ES-I3 (cell line): Measurements from ENCODE around the gene JAKMIP2.
A peak's percentile ranks its signal among the peaks of the same experiment; 100 is the strongest.
"Not testable (repeated sequence)": the region's sequence is repeated elsewhere in the genome, so short reads cannot be mapped to it uniquely, and the experiment has no call there.

Source experiments
- H3K36me3 ChIP-seq: 2 replicates; pipeline ENCODE4 v1.6.1; 2013; ENCODE audit warnings: mild to moderate bottlenecking, low read length, control low read depth, moderate library complexity; ENCODE audit not compliant: insufficient read depth
- H3K4me1 ChIP-seq: 2 replicates; pipeline ENCODE4 v1.6.1; 2013; ENCODE audit warnings: mild to moderate bottlenecking, control low read depth, low read length; ENCODE audit not compliant: insufficient read depth
- H3K9ac ChIP-seq: 2 replicates; pipeline ENCODE4 v1.6.1; 2013; ENCODE audit warnings: low read depth, mild to moderate bottlenecking, low read length, moderate library complexity
- H3K9me3 ChIP-seq: 2 replicates; pipeline ENCODE4 v1.6.1; 2013; ENCODE audit warnings: mild to moderate bottlenecking, low read length, moderate library complexity; ENCODE audit not compliant: control insufficient read depth, insufficient read depth

JAKMIP2 gene

DNA sequence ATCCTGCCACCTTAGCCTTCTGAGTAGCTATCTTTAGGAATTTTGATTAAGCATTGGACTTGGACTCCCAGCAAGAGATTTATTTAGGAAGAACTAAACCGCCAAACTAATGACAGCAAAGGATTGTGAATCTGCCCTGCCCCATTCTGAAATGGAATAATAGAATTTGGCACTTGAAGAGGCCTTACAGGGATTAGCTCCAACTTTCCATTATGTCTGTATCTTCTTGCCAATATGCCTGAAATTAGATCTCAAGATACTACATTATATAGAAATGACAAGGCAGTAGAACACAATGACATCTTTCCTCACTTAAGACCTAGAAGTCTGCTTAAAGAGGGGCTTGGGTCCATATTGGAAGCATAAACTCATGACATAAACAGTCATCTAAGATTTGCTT, 195.7 kb downstream of the JAKMIP2 start:
- Histone ChIP-seq H3K9me3 (no peaks in the 10 kb centered on the region), H3K4me1 (peaks cover 5% of the 10 kb centered on the region; the same call in 1 of the 2 replicates), H3K9ac (no peak overlapping the region), H3K36me3 (no peaks in the 10 kb centered on the region)

DNA sequence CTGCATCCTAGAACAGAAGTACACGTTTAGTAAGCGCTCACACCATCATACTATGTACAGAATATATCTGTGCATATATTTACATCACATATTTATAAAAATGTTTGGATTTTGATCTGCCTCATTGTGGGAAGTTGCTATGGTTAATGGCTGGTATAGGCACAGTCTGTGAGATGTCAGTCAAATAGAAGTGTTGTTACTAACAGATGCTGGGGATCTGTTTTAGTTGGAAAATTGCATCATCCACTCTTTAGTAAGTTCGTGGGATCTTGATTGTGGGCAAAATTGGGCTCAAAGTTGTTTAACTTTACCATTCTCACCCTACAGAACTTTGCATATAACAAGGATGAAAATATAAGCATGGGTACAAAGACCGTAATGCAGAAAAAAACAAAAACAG, 196.3 kb downstream of the JAKMIP2 start:
- Histone ChIP-seq H3K9ac (no peak overlapping the region), H3K36me3 (no peaks in the 10 kb centered on the region), H3K4me1 (peaks cover 5% of the 10 kb centered on the region; the same call in 1 of the 2 replicates), H3K9me3 (peaks cover under 1% of the 10 kb centered on the region; the same call in 1 of the 2 replicates)

GRCh38 chr5:147582272-147582671, 200.3 kb downstream of the JAKMIP2 start:
- H3K9ac ChIP-seq, H3K36me3 ChIP-seq: not testable (repeated sequence)
- peaks cover 12% of the 10 kb centered on the region for H3K9me3 ChIP-seq
- H3K4me1 ChIP-seq: peaks cover 10% of the 10 kb centered on the region; the same call in 1 of the 2 replicates

DNA sequence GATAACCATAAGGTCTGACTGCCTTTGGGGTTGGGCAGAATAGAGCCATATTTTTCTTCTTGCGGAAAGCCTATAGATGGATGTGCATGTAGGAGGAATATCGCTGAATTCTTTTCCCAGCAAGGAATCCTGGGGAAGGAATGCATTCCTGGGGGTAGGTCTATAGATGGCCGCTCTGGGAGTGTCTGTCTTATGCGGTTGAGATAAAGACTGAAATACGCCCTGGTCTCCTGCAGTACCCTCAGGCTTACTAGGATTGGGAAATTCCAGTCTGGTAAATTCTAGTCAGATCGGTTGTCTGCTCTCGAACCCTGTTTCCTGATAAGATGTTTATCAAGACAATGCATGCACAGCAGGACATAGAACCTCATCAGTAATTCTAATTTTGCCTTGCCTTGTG, 202.1 kb downstream of the JAKMIP2 start:
- Histone ChIP-seq H3K4me1 (peaks cover 14% of the 10 kb centered on the region; the same call in 1 of the 2 replicates), H3K9me3 (peaks cover 12% of the 10 kb centered on the region)
- H3K36me3 ChIP-seq, H3K9ac ChIP-seq: not testable (repeated sequence)

- Histone ChIP-seq H3K9me3 (peaks cover 12% of the 10 kb centered on the region), H3K4me1 (peaks cover 28% of the 10 kb centered on the region; the same call in 1 of the 2 replicates), H3K36me3 (peaks cover 3% of the 10 kb centered on the region; the same call in 1 of the 2 replicates), H3K9ac (peak overlapping the region; percentile 19; the same call in 1 of the 2 replicates)
Measured at GRCh38 chr5:147578228-147579024, 204.1 kb downstream of the JAKMIP2 start.

DNA sequence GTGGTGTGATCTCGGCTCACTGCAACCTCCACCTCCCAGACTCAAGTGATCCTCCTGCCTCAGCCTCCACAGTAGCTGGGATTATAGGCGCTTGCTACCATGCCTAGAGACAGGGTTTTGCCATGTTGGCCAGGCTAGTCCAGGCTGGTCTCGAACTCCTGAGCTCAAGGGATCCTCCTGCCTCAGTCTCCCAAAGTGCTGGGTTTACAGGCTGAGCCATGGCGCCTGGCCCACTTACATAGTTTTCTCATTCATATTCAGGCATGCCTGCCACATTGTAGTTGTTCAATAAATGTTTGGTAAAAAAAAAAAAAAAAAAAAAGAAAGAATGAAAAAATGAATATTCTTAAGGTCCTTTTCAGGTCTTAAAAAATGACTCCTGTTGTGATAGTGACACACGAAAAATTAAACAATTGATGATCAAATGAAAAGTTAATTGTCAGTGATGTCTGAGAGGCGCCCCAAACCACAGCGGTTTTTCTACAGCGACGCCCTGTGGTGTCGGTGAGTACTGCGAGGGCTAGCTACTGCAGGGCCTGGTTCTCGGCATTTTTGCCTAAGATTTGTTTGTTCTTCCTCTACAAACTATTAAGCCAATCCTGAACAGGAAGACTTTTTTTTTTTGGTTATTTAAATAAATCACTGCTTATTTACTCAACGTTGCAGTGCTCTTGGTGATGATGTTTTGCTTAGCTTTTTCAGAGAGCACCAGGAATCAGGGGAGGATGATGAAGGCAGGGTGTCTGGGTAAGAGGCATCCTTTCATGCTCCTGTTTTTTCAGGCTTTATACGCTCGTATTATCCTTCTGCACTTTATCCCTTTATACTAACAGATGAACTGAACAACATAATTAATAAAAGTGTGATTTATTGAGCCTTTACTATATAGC, 205.6 kb downstream of the JAKMIP2 start:
- Histone ChIP-seq H3K9me3 (peaks cover 12% of the 10 kb centered on the region), H3K9ac (peak overlapping the region; percentile 17; the same call in 1 of the 2 replicates), H3K36me3 (peaks cover 3% of the 10 kb centered on the region; the same call in 1 of the 2 replicates), H3K4me1 (peaks cover 38% of the 10 kb centered on the region)

- Histone ChIP-seq H3K36me3 (peaks cover 3% of the 10 kb centered on the region; the same call in 1 of the 2 replicates), H3K9ac (no peak overlapping the region), H3K4me1 (peaks cover 38% of the 10 kb centered on the region), H3K9me3 (peaks cover 5% of the 10 kb centered on the region)
Measured at GRCh38 chr5:147575598-147575997, 206.9 kb downstream of the JAKMIP2 start.

GRCh38 chr5:147573211-147573610, 209.3 kb downstream of the JAKMIP2 start:
- Histone ChIP-seq H3K36me3 (no peaks in the 10 kb centered on the region), H3K9ac (no peak overlapping the region), H3K4me1 (peaks cover 52% of the 10 kb centered on the region), H3K9me3 (no peaks in the 10 kb centered on the region)

- Histone ChIP-seq H3K36me3 (peaks cover 5% of the 10 kb centered on the region; the same call in 1 of the 2 replicates), H3K4me1 (peaks cover 41% of the 10 kb centered on the region), H3K9ac (peak overlapping the region; percentile 2; the same call in 1 of the 2 replicates), H3K9me3 (no peaks in the 10 kb centered on the region)
Measured at GRCh38 chr5:147568710-147569406, 213.7 kb downstream of the JAKMIP2 start.

GRCh38 chr5:147567917-147568598, 214.5 kb downstream of the JAKMIP2 start:
- peaks cover 10% of the 10 kb centered on the region; the same call in 1 of the 2 replicates for H3K36me3 ChIP-seq
- H3K4me1 ChIP-seq: peaks cover 37% of the 10 kb centered on the region
- H3K9ac ChIP-seq: peak overlapping the region; percentile 2; the same call in 1 of the 2 replicates
- no peaks in the 10 kb centered on the region for H3K9me3 ChIP-seq

DNA sequence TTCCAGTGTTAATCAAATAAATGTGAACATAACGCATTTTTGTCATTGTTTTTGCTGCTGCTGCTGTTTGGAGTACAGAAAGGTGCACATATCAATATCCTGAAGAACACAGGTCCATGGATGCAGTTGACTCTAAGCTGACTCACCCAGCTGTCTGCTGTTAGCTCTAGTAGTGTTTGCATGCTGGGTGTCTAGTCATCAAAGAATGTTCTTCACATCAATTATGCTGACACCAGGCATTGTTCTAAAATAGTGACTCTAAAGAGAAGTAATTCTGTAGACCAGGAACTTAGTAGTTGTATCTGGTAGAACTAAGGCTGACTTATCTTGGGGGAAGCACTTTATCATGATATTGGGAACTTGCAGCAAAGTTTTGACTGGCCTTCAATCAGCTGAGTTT, 217.0 kb downstream of the JAKMIP2 start:
- Histone ChIP-seq H3K36me3 (peaks cover 10% of the 10 kb centered on the region; the same call in 1 of the 2 replicates), H3K4me1 (peaks cover 31% of the 10 kb centered on the region), H3K9me3 (no peaks in the 10 kb centered on the region), H3K9ac (no peak overlapping the region)

GRCh38 chr5:147564124-147564486, 218.4 kb downstream of the JAKMIP2 start:
- Histone ChIP-seq H3K4me1 (peaks cover 26% of the 10 kb centered on the region), H3K9me3 (no peaks in the 10 kb centered on the region), H3K9ac (no peak overlapping the region), H3K36me3 (peaks cover 10% of the 10 kb centered on the region; the same call in 1 of the 2 replicates)

DNA sequence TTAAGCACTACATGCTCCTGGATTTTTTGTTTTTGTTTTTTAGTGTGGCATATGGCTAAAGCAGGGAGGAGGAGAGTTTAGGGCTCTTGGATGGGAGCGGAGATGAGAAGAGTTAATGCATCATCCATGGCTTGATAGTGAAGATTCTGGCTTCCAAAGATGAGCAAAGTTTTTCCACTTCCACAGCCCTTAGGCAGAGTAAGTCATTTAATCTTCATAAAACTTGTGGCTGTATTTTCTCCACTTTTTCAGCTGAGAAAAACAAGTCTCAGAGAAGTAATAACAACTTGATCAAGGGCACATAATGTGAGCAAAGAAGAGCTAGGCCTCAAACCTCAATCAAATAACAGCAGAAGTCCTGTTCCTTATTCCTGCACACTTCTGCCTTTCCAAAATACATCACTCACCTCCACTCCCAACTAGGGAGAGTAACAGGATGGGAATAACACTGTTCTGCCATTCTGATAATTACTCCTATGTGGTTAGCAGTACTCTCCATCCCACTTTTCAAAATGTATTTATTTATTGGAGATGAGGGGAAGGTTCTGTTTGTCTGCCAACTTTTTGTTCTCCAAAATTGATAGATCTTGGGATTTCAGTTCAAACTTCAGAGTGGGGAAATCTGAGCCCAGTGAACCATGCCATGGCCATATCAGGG, 218.9 kb downstream of the JAKMIP2 start:
- no peak overlapping the region for H3K9ac ChIP-seq
- H3K9me3 ChIP-seq: no peaks in the 10 kb centered on the region
- H3K36me3 ChIP-seq: peaks cover 10% of the 10 kb centered on the region; the same call in 1 of the 2 replicates
- H3K4me1 ChIP-seq: peaks cover 23% of the 10 kb centered on the region
